Measurements from ENCODE around the gene NLRC3. TPM values are rescaled to one million over a fixed set of nuclear protein-coding genes. Genes with fewer than 3 reads are reported as not detected.

NLRC3 gene
- polyA plus RNA-seq, 1 of the 3 experiments (the other 2 are of a cell fraction) = not detected

DNA sequence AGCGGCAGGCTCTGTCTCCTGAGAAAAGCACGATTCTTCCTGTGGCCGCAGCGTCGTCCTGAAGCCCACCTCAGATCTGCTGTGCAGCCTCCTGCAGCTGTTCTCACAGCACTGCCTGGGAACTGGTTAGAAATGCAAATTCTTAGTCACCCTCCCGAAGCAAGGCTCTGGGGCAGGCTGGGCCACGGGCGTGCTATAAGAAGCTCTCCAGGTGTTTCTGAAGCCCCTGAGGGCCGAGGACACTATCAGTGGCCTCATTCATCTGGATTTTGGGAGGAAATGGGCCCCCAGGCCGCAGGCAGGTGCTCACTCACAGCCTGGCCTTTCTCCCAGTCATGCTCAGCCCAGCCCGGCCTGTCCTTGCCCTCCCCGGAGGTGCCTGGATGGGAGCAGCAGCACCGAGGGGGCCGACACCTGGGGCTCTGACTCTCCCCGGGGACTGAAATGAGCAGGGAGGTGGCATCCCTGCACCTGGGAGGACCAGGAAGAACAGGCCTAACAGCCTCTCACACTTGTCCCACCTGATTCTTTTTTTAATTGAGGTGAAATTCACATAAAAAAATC is 10.4 kb upstream of the NLRC3 start:
- POLR2A ChIA-PET = no interaction called here
- H3K9ac ChIP-seq = no peak overlapping the region
- no peak overlapping the region for H3K4me3 ChIP-seq (ENCODE audit: low read depth in 2 of 2, low read length in 1 of 2)
- no peaks in the 10 kb centered on the region for H3F3A ChIP-seq (replicated peaks; ENCODE audit: insufficient read depth)
- no peak for TF ChIP-seq TAF1 (IDR thresholded peaks at IDR 0.05; ENCODE audit: borderline replicate concordance, low read depth, low read length)
- TF ChIP-seq RXRA (IDR thresholded peaks at IDR 0.05; ENCODE audit: borderline replicate concordance, low read depth) = no peak
- TF ChIP-seq CHD2 (IDR thresholded peaks at IDR 0.05; ENCODE audit: low read length, partially characterized antibody) = no peak
- TF ChIP-seq MAX (IDR thresholded peaks at IDR 0.05; ENCODE audit: low read depth) = no peak
- TF ChIP-seq TCF12 (IDR thresholded peaks at IDR 0.05) = no peak
- no peak for TF ChIP-seq RCOR1 (IDR thresholded peaks at IDR 0.05; ENCODE audit: low read length)
- TF ChIP-seq TEAD4 (IDR thresholded peaks at IDR 0.05; ENCODE audit: borderline replicate concordance, insufficient read depth) = no peak
- TF ChIP-seq NFIC (IDR thresholded peaks at IDR 0.05; ENCODE audit: borderline replicate concordance) = no peak
- TF ChIP-seq NRF1 (IDR thresholded peaks at IDR 0.05; ENCODE audit: low read depth, low read length) = no peak
- TF ChIP-seq, protein P1, sequence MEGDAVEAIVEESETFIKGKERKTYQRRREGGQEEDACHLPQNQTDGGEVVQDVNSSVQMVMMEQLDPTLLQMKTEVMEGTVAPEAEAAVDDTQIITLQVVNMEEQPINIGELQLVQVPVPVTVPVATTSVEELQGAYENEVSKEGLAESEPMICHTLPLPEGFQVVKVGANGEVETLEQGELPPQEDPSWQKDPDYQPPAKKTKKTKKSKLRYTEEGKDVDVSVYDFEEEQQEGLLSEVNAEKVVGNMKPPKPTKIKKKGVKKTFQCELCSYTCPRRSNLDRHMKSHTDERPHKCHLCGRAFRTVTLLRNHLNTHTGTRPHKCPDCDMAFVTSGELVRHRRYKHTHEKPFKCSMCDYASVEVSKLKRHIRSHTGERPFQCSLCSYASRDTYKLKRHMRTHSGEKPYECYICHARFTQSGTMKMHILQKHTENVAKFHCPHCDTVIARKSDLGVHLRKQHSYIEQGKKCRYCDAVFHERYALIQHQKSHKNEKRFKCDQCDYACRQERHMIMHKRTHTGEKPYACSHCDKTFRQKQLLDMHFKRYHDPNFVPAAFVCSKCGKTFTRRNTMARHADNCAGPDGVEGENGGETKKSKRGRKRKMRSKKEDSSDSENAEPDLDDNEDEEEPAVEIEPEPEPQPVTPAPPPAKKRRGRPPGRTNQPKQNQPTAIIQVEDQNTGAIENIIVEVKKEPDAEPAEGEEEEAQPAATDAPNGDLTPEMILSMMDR (IDR thresholded peaks at IDR 0.05) = no peak
- CTCF ChIA-PET = no interaction called here
- DNase-seq = no peak
- H3K9me3 ChIP-seq = no peaks in the 10 kb centered on the region
- no peaks in the 10 kb centered on the region for H3K79me2 ChIP-seq (ENCODE audit: insufficient read depth)
- H3K9me2 ChIP-seq = no peaks in the 10 kb centered on the region
- no peaks in the 10 kb centered on the region for H3K4me1 ChIP-seq (ENCODE audit: control insufficient read depth in 1 of 2, insufficient read depth in 2 of 2, low read depth in 1 of 2, low read length in 1 of 2)
- H3K36me3 ChIP-seq (replicated peaks in 1 of 2; ENCODE audit: control insufficient read depth in 1 of 2, insufficient read depth in 2 of 2, low read length in 1 of 2) = peaks cover 0 to 11% of the 10 kb centered on the region in 2 experiments
- no peak overlapping the region for H2AFZ ChIP-seq (ENCODE audit: low read depth)
- H3K27ac ChIP-seq (ENCODE audit: low read depth in 2 of 2, low read length in 1 of 2) = no peak overlapping the region
- H4K20me1 ChIP-seq (ENCODE audit: insufficient read depth) = no peaks in the 10 kb centered on the region
- H3K4me2 ChIP-seq = no peak overlapping the region
- WGBS (ENCODE audit: low lambda C conversion rate) = 100% methylated on average over 4 of the region's 15 CpGs
- H3K27me3 ChIP-seq (ENCODE audit: insufficient read depth) = no peaks in the 10 kb centered on the region

DNA sequence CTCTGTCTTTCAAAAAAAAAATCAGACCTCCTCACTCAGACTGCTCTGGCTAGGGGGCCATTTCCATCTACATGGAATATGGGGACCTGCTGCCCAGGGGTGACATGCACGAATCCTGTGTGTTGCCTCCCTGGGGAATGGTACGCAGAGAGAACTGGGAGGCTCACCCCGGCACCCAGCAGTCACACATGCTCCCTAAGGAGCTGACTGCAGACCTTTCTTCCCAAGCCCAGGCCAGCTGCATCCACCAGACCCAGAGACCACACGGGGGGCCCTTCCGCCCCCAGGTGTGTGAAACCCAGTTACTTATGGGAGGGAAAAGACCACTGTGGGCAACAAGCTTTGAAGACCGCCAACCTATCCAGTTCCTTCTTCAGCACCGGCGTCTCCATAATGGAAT is 7.2 kb upstream of the NLRC3 start:
- H2AFZ ChIP-seq (ENCODE audit: low read depth) = no peak overlapping the region
- H3K9ac ChIP-seq = no peak overlapping the region
- H3F3A ChIP-seq (replicated peaks; ENCODE audit: insufficient read depth) = no peaks in the 10 kb centered on the region
- ChIA-PET CTCF (no interaction called here), POLR2A (no interaction called here)
- WGBS (ENCODE audit: low lambda C conversion rate) = 98% methylated on average over 5 of the region's 8 CpGs
- H3K4me2 ChIP-seq = no peak overlapping the region
- no peaks in the 10 kb centered on the region for H4K20me1 ChIP-seq (ENCODE audit: insufficient read depth)
- no peak for DNase-seq
- no peaks in the 10 kb centered on the region for H3K27me3 ChIP-seq (ENCODE audit: insufficient read depth)
- no peaks in the 10 kb centered on the region for H3K9me3 ChIP-seq
- no peaks in the 10 kb centered on the region for H3K4me1 ChIP-seq (ENCODE audit: control insufficient read depth in 1 of 2, insufficient read depth in 2 of 2, low read depth in 1 of 2, low read length in 1 of 2)
- H3K9me2 ChIP-seq = no peaks in the 10 kb centered on the region
- no peak overlapping the region for H3K4me3 ChIP-seq (ENCODE audit: low read depth in 2 of 2, low read length in 1 of 2)
- H3K27ac ChIP-seq (ENCODE audit: low read depth in 2 of 2, low read length in 1 of 2) = no peak overlapping the region
- no peaks in the 10 kb centered on the region for H3K79me2 ChIP-seq (ENCODE audit: insufficient read depth)
- H3K36me3 ChIP-seq (replicated peaks in 1 of 2; ENCODE audit: control insufficient read depth in 1 of 2, insufficient read depth in 2 of 2, low read length in 1 of 2) = peaks cover 0 to 10% of the 10 kb centered on the region in 2 experiments
- TF ChIP-seq, protein P1 (IDR thresholded peaks at IDR 0.05) = no peak
- no peak for TF ChIP-seq MAX (IDR thresholded peaks at IDR 0.05; ENCODE audit: low read depth)
- TF ChIP-seq POLR2AphosphoS5 (IDR thresholded peaks at IDR 0.05; ENCODE audit: low read depth, low read length) = no peak
- no peak for TF ChIP-seq JUND (IDR thresholded peaks at IDR 0.05)
- TF ChIP-seq ZBTB33 (IDR thresholded peaks at IDR 0.05; ENCODE audit: borderline replicate concordance, low read depth) = no peak
- TF ChIP-seq GABPA (IDR thresholded peaks at IDR 0.05; ENCODE audit: low read depth) = no peak
- no peak for TF ChIP-seq CHD2 (IDR thresholded peaks at IDR 0.05; ENCODE audit: low read length, partially characterized antibody)
- no peak for TF ChIP-seq RCOR1 (IDR thresholded peaks at IDR 0.05; ENCODE audit: low read length)
- no peak for TF ChIP-seq RXRA (IDR thresholded peaks at IDR 0.05; ENCODE audit: borderline replicate concordance, low read depth)
- TF ChIP-seq NFIC (IDR thresholded peaks at IDR 0.05; ENCODE audit: borderline replicate concordance) = no peak
- TF ChIP-seq EZH2phosphoT487 (IDR thresholded peaks at IDR 0.05; ENCODE audit: borderline replicate concordance, low read depth) = no peak
- no peak for TF ChIP-seq TCF12 (IDR thresholded peaks at IDR 0.05)
- TF ChIP-seq GATA2 (CRISPR knock-in tag; IDR thresholded peaks at IDR 0.05) = no peak
- no peak for TF ChIP-seq EP300 (IDR thresholded peaks at IDR 0.05; ENCODE audit: borderline replicate concordance in 1 of 2, low read depth in 1 of 2, low read length in 1 of 2)
- TF ChIP-seq SIN3A (IDR thresholded peaks at IDR 0.05; ENCODE audit: borderline replicate concordance, low read depth, low read length) = no peak
- TF ChIP-seq FOSL2 (IDR thresholded peaks at IDR 0.05; ENCODE audit: borderline replicate concordance, low read depth) = no peak
- no peak for TF ChIP-seq RAD21 (IDR thresholded peaks at IDR 0.05; ENCODE audit: low read length)
